Spleen (tissue), 7 donors: ENCODE measurements around the gene CPTP.

Source experiments
- POLR2A ChIP-seq, 3 donors: fragments of 450-650 bp; IDR thresholded peaks; one replicate each; pipeline ENCODE4 v1.5.1; 2017; ENCODE audit warnings: antibody characterized with exemption in 3 of 3, mild to moderate bottlenecking in 1 of 3
- TF ChIP-seq, protein P1 (sequence below), 11 experiments: fragments of 200-600 bp in 7 of 11; fragments of 450-650 bp in 4 of 11; sonication (generic) in 4 of 11; IDR thresholded peaks in 8 of 11; conservative IDR thresholded peaks in 3 of 11; 1 replicate in 7 of 11; 2 replicates in 4 of 11; pipeline versions ENCODE4 v1.4.0 to v1.8.0; 2016 to 2021; ENCODE audit warnings: antibody characterized with exemption in 11 of 11, inconsistent platforms in 4 of 11, mild to moderate bottlenecking in 1 of 11
- donor health status: DM: no; HTN: no; CAD: no; lungs with moderate emphysema.
- donor health status: DM: no; HTN: no; CAD: no.
- donor health status: DM: no; HTN: no; CAD: no.

DNA sequence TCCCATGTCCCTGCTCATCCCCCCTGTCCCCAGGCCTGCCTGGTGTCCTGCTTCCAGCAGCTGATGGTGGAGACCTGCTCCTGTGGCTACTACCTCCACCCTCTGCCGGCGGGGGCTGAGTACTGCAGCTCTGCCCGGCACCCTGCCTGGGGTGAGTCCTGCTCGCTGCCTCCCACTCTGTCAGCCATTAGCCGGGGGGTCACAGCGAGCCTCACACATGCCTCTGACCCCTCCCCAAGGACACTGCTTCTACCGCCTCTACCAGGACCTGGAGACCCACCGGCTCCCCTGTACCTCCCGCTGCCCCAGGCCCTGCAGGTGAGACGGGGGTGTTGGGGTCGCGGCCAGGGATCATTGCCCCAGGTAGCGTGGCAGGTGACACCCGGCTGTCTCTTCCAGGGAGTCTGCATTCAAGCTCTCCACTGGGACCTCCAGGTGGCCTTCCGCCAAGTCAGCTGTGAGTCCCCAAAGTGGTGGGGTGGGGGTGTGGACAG, 34.3 kb upstream of the CPTP start:
- TF ChIP-seq, protein P1, sequence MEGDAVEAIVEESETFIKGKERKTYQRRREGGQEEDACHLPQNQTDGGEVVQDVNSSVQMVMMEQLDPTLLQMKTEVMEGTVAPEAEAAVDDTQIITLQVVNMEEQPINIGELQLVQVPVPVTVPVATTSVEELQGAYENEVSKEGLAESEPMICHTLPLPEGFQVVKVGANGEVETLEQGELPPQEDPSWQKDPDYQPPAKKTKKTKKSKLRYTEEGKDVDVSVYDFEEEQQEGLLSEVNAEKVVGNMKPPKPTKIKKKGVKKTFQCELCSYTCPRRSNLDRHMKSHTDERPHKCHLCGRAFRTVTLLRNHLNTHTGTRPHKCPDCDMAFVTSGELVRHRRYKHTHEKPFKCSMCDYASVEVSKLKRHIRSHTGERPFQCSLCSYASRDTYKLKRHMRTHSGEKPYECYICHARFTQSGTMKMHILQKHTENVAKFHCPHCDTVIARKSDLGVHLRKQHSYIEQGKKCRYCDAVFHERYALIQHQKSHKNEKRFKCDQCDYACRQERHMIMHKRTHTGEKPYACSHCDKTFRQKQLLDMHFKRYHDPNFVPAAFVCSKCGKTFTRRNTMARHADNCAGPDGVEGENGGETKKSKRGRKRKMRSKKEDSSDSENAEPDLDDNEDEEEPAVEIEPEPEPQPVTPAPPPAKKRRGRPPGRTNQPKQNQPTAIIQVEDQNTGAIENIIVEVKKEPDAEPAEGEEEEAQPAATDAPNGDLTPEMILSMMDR (IDR thresholded peaks at IDR 0.05 in 8 of 11, conservative IDR thresholded peaks at IDR 0.05 in 3 of 11): peak; percentile 47 to 81 (median 70)
- no peak for TF ChIP-seq POLR2A (IDR thresholded peaks at IDR 0.05)
